CD4-positive, CD25-positive, alpha-beta regulatory T cell (primary cell): Measurements from ENCODE around the gene MMP21. TPM values are rescaled to one million over a fixed set of nuclear protein-coding genes. Genes with fewer than 3 reads are reported as not detected.

Source experiments
- ATAC-seq, 2 donors: fragments of 150-1000 bp; cut with Tn5 transposase; one replicate each; pipeline ENCODE4 v1.10.0; 2021; ENCODE audit warnings: low read depth in 2 of 2, moderate number of reproducible peaks in 2 of 2, moderate library complexity in 1 of 2
- DNase-seq, 3 donors: peaks; one replicate each; pipeline versions ENCODE4 v3.0.0 to v3.0.0-alpha.2; 2012 to 2022; ENCODE audit warnings: mixed read lengths in 1 of 3
- H3K27ac ChIP-seq: one replicate; pipeline ENCODE4 v1.7.0; 2013; ENCODE audit warnings: mild to moderate bottlenecking, low read length; ENCODE audit not compliant: insufficient read depth, poor library complexity, severe bottlenecking
- H3K27me3 ChIP-seq: one replicate; pipeline ENCODE4 v1.7.0; 2013; ENCODE audit warnings: low read length; ENCODE audit not compliant: control insufficient read depth, insufficient read depth
- H3K36me3 ChIP-seq: one replicate; pipeline ENCODE4 v1.7.0; 2013; ENCODE audit warnings: mild to moderate bottlenecking, low read length, moderate library complexity; ENCODE audit not compliant: control insufficient read depth, insufficient read depth
- H3K4me1 ChIP-seq: 2 replicates; pipeline ENCODE4 v1.7.0; 2013; ENCODE audit warnings: mild to moderate bottlenecking, low read length; ENCODE audit not compliant: insufficient read depth, control insufficient read depth, poor library complexity, severe bottlenecking
- H3K4me3 ChIP-seq: one replicate; pipeline ENCODE4 v1.7.0; 2013; ENCODE audit warnings: low read depth, mild to moderate bottlenecking, low read length, moderate library complexity
- H3K9me3 ChIP-seq, 2 experiments: 1 replicate in 1 of 2; 2 replicates in 1 of 2; pipeline ENCODE4 v1.7.0; 2013; ENCODE audit warnings: low read length in 2 of 2, mild to moderate bottlenecking in 1 of 2, moderate library complexity in 1 of 2; ENCODE audit not compliant: control insufficient read depth in 2 of 2
- H3K27ac Mint-ChIP-seq, 3 donors: one replicate each; pipeline ENCODE4 v1.8.0; 2020 to 2022; ENCODE audit warnings: mild to moderate bottlenecking in 3 of 3, mixed read lengths in 3 of 3, moderate library complexity in 2 of 3
- H3K27me3 Mint-ChIP-seq: one replicate; pipeline ENCODE4 v1.8.0; 2022; ENCODE audit warnings: mild to moderate bottlenecking, mixed read lengths
- H3K36me3 Mint-ChIP-seq: one replicate; pipeline ENCODE4 v1.8.0; 2020; ENCODE audit warnings: mixed read lengths
- H3K4me1 Mint-ChIP-seq, 4 donors: one replicate each; pipeline ENCODE4 v1.8.0; 2020 to 2022; ENCODE audit warnings: mixed read lengths in 4 of 4, mild to moderate bottlenecking in 1 of 4
- H3K4me3 Mint-ChIP-seq, 4 donors: one replicate each; pipeline ENCODE4 v1.8.0; 2020 to 2022; ENCODE audit warnings: mild to moderate bottlenecking in 4 of 4, mixed read lengths in 4 of 4, moderate library complexity in 3 of 4
- H3K9me3 Mint-ChIP-seq, 7 donors: one replicate each; pipeline ENCODE4 v1.8.0; 2020 to 2022; ENCODE audit warnings: mixed read lengths in 7 of 7, mild to moderate bottlenecking in 3 of 7, moderate library complexity in 2 of 7
- polyA plus RNA-seq, 4 donors: library from polyadenylated mRNA; unstranded; fragments of 300-500 nt; fragmentation: Illumina TruSeq; gene quantifications; one replicate each; pipeline ENCODE4 v1.2.3, GENCODE V29; 2021
- total RNA-seq: library from RNA; stranded (reverse); gene quantifications from one replicate; pipeline ENCODE4 v1.2.3, GENCODE V29; 2022

Gene MMP21
- total and polyA plus RNA-seq, 5 donors from 2014 or later: 0.14 to 0.59 TPM; not detected in 3

GRCh38 chr10:125788156-125789034 is 12.8 kb upstream of the MMP21 start:
- ATAC-seq (peak; percentile 55 to 81), DNase-seq (peak in 1 of 3 donors; percentile 56)
- Mint-ChIP-seq H3K27ac (peak overlapping the region; percentile 84 to 88 (median 84)), H3K4me1 (peaks cover 3 to 28% (median 23%) of the 10 kb centered on the region in 4 donors), H3K4me3 (peak overlapping the region in 2 of 4 donors; percentile 11 to 39), H3K36me3 (peaks cover 30% of the 10 kb centered on the region), H3K27me3 (no peaks in the 10 kb centered on the region), H3K9me3 (no peaks in the 10 kb centered on the region)
- peak overlapping the region; percentile 28 for H3K27ac ChIP-seq
- H3K9me3 ChIP-seq: no peaks in the 10 kb centered on the region
- peaks cover 14% of the 10 kb centered on the region for H3K4me1 ChIP-seq
- H3K27me3 ChIP-seq: no peaks in the 10 kb centered on the region
- H3K4me3 ChIP-seq: peak overlapping the region; percentile 35
- peaks cover 19% of the 10 kb centered on the region for H3K36me3 ChIP-seq

- Histone ChIP-seq H3K4me1 (peaks cover 14% of the 10 kb centered on the region), H3K27ac (no peak overlapping the region), H3K9me3 (no peaks in the 10 kb centered on the region), H3K4me3 (no peak overlapping the region), H3K27me3 (no peaks in the 10 kb centered on the region), H3K36me3 (peaks cover 3% of the 10 kb centered on the region)
- ATAC-seq (no peak), DNase-seq (no peak)
- peaks cover 3 to 28% (median 23%) of the 10 kb centered on the region in 4 donors for H3K4me1 Mint-ChIP-seq
- H3K9me3 Mint-ChIP-seq: no peaks in the 10 kb centered on the region
- H3K36me3 Mint-ChIP-seq: peaks cover 11% of the 10 kb centered on the region
- H3K27me3 Mint-ChIP-seq: no peaks in the 10 kb centered on the region
- no peak overlapping the region for H3K4me3 Mint-ChIP-seq
- H3K27ac Mint-ChIP-seq: no peak overlapping the region
Observed at GRCh38 chr10:125785791-125786190, 10.2 kb upstream of the MMP21 start.

- DNase-seq (peak in 1 of 3 donors; percentile 32), ATAC-seq (no peak)
- Histone ChIP-seq H3K27me3 (no peaks in the 10 kb centered on the region), H3K27ac (no peak overlapping the region), H3K9me3 (no peaks in the 10 kb centered on the region), H3K36me3 (no peaks in the 10 kb centered on the region), H3K4me1 (peaks cover 14% of the 10 kb centered on the region), H3K4me3 (no peak overlapping the region)
- peaks cover 0 to 23% (median 19%) of the 10 kb centered on the region in 4 donors for H3K4me1 Mint-ChIP-seq
- H3K9me3 Mint-ChIP-seq: no peaks in the 10 kb centered on the region
- no peaks in the 10 kb centered on the region for H3K27me3 Mint-ChIP-seq
- H3K4me3 Mint-ChIP-seq: no peak overlapping the region
- H3K36me3 Mint-ChIP-seq: peaks cover 8% of the 10 kb centered on the region
- no peak overlapping the region for H3K27ac Mint-ChIP-seq
Observed at GRCh38 chr10:125783957-125784356, 8.3 kb upstream of the MMP21 start.

GRCh38 chr10:125783408-125783807 is 7.8 kb upstream of the MMP21 start:
- Mint-ChIP-seq H3K9me3 (no peaks in the 10 kb centered on the region), H3K27ac (no peak overlapping the region), H3K27me3 (no peaks in the 10 kb centered on the region), H3K36me3 (peaks cover 8% of the 10 kb centered on the region), H3K4me1 (peaks cover 0 to 19% (median 15%) of the 10 kb centered on the region in 4 donors), H3K4me3 (no peak overlapping the region)
- no peaks in the 10 kb centered on the region for H3K27me3 ChIP-seq
- H3K27ac ChIP-seq: no peak overlapping the region
- peaks cover 11% of the 10 kb centered on the region for H3K4me1 ChIP-seq
- ATAC-seq: no peak
- no peaks in the 10 kb centered on the region for H3K36me3 ChIP-seq
- no peak overlapping the region for H3K4me3 ChIP-seq
- no peak for DNase-seq
- no peaks in the 10 kb centered on the region for H3K9me3 ChIP-seq

- Histone ChIP-seq H3K9me3 (no peaks in the 10 kb centered on the region), H3K36me3 (no peaks in the 10 kb centered on the region), H3K4me1 (peaks cover 3% of the 10 kb centered on the region), H3K4me3 (no peak overlapping the region), H3K27ac (no peak overlapping the region), H3K27me3 (no peaks in the 10 kb centered on the region)
- Mint-ChIP-seq H3K9me3 (no peaks in the 10 kb centered on the region), H3K27ac (no peak overlapping the region), H3K27me3 (no peaks in the 10 kb centered on the region), H3K36me3 (peaks cover 8% of the 10 kb centered on the region), H3K4me3 (no peak overlapping the region), H3K4me1 (peaks cover 0 to 15% (median 7%) of the 10 kb centered on the region in 4 donors)
- no peak for ATAC-seq
- DNase-seq: no peak
Observed at GRCh38 chr10:125782616-125783015, 7.0 kb upstream of the MMP21 start.

GRCh38 chr10:125782054-125782453 is 6.4 kb upstream of the MMP21 start:
- H3K9me3 ChIP-seq: no peaks in the 10 kb centered on the region
- Mint-ChIP-seq H3K4me3 (no peak overlapping the region), H3K36me3 (peaks cover 8% of the 10 kb centered on the region), H3K27ac (no peak overlapping the region), H3K9me3 (no peaks in the 10 kb centered on the region), H3K27me3 (no peaks in the 10 kb centered on the region), H3K4me1 (peaks cover 0 to 10% (median 2%) of the 10 kb centered on the region in 4 donors)
- no peaks in the 10 kb centered on the region for H3K27me3 ChIP-seq
- no peaks in the 10 kb centered on the region for H3K36me3 ChIP-seq
- H3K27ac ChIP-seq: no peak overlapping the region
- no peak for DNase-seq
- no peak overlapping the region for H3K4me3 ChIP-seq
- ATAC-seq: no peak
- no peaks in the 10 kb centered on the region for H3K4me1 ChIP-seq

GRCh38 chr10:125781374-125781773 is 5.8 kb upstream of the MMP21 start:
- Mint-ChIP-seq H3K4me3 (no peak overlapping the region), H3K36me3 (peaks cover 4% of the 10 kb centered on the region), H3K9me3 (no peaks in the 10 kb centered on the region), H3K4me1 (peaks cover 0 to 5% (median 1%) of the 10 kb centered on the region in 4 donors), H3K27me3 (no peaks in the 10 kb centered on the region), H3K27ac (no peak overlapping the region)
- DNase-seq (no peak), ATAC-seq (no peak)
- H3K27ac ChIP-seq: no peak overlapping the region
- H3K4me3 ChIP-seq: no peak overlapping the region
- H3K36me3 ChIP-seq: no peaks in the 10 kb centered on the region
- H3K27me3 ChIP-seq: no peaks in the 10 kb centered on the region
- H3K9me3 ChIP-seq: no peaks in the 10 kb centered on the region
- no peaks in the 10 kb centered on the region for H3K4me1 ChIP-seq
